ENCODE data around the gene DPH1. TPM values are rescaled to one million over a fixed set of nuclear protein-coding genes. Genes with fewer than 3 reads are reported as not detected.

Gene DPH1
- total and polyA plus RNA-seq, 2 of the 4 experiments (the other 2 are of a cell fraction) = 24.4 to 49.9 TPM

GRCh38 chr17:2090804-2091534, 61.0 kb downstream of the DPH1 start (continued):
- TF ChIP-seq MAZ (IDR thresholded peaks at IDR 0.05; ENCODE audit: borderline replicate concordance, low read depth, low read length) (peak; percentile 100), RCOR1 (IDR thresholded peaks at IDR 0.05; ENCODE audit: insufficient replicate concordance, low read length) (peak; percentile 84), CEBPB (IDR thresholded peaks at IDR 0.05; ENCODE audit: low read depth, low read length) (peak; percentile 85)

- no TSS peak for BruUV-seq (replicated peaks)
- no peak overlapping the region for H2AFZ ChIP-seq (replicated peaks; ENCODE audit: low read length, poor library complexity)
- peak overlapping the region; percentile 34; the same call in 1 of the 2 replicates for H3K14ac ChIP-seq (replicated peaks; ENCODE audit: low read depth, low read length)
- no peak overlapping the region; the same call in 1 of the 2 replicates for H3K23ac ChIP-seq (ENCODE audit: low read depth, low read length)
- H2AK5ac ChIP-seq (ENCODE audit: low read depth, low read length) = peak overlapping the region; percentile 87
- peaks cover 18% of the 10 kb centered on the region for H3K4me1 ChIP-seq (ENCODE audit: control insufficient read depth, insufficient read depth, low read length)
- peak overlapping the region; percentile 51; the same call in 1 of the 2 replicates for H2BK120ac ChIP-seq (ENCODE audit: low read depth, low read length)
- DNase-seq (no peak), ATAC-seq (ENCODE audit: low read depth) (no peak)
- no peak for TF ChIP-seq SMC3 (IDR thresholded peaks at IDR 0.05; ENCODE audit: low read depth, low read length)
- no peak for TF ChIP-seq CEBPB (IDR thresholded peaks at IDR 0.05; ENCODE audit: low read depth, low read length)
- TF ChIP-seq USF2 (IDR thresholded peaks at IDR 0.05; ENCODE audit: low read depth, low read length) = no peak
- no peak for TF ChIP-seq RAD21 (IDR thresholded peaks at IDR 0.05; ENCODE audit: low read length)
- no peak for TF ChIP-seq MXI1 (IDR thresholded peaks at IDR 0.05; ENCODE audit: borderline replicate concordance, low read depth, low read length)
- no peak for TF ChIP-seq RFX5 (IDR thresholded peaks at IDR 0.05; ENCODE audit: low read depth, low read length)
- TF ChIP-seq RCOR1 (IDR thresholded peaks at IDR 0.05; ENCODE audit: insufficient replicate concordance, low read length) = no peak
- no peaks in the 10 kb centered on the region for H3K9me3 ChIP-seq (ENCODE audit: control insufficient read depth, insufficient read depth, low read length)
- H4K20me1 ChIP-seq (ENCODE audit: insufficient read depth, low read length) = no peaks in the 10 kb centered on the region; the same call in 1 of the 2 replicates
- H4K8ac ChIP-seq (ENCODE audit: low read depth in 2 of 2, low read length in 2 of 2) = peak overlapping the region in 1 of 2 experiments; percentile 41; a peak in 2 of 4 replicates
- H3K56ac ChIP-seq (ENCODE audit: extremely low read depth, insufficient read depth, low read length) = no peak overlapping the region
- H3K27ac ChIP-seq (ENCODE audit: insufficient read depth, low read length) = peak overlapping the region; percentile 18; the same call in 1 of the 2 replicates
- H3K4me2 ChIP-seq (ENCODE audit: low read depth, low read length) = no peak overlapping the region
- dilution Hi-C loops (cut with HindIII; ENCODE audit: low sequenced_read_pairs, unreplicated experiment) (no loop called here), intact Hi-C loops (cut with micrococcal nuclease) (no loop called here), in situ Hi-C loops (cut with MboI; ENCODE audit: low sequenced_read_pairs) (no loop called here)
- no peak overlapping the region for H3K4me3 ChIP-seq (ENCODE audit: insufficient read depth, low read depth, low read length)
- H4K91ac ChIP-seq (ENCODE audit: insufficient read depth, low read depth, low read length) = peak overlapping the region; percentile 55
- peak overlapping the region; percentile 31 for H2BK5ac ChIP-seq (ENCODE audit: low read depth, low read length, poor library complexity, severe bottlenecking)
- peak overlapping the region; percentile 26; the same call in 1 of the 2 replicates for H3K4ac ChIP-seq (ENCODE audit: low read depth, low read length)
- H3K79me1 ChIP-seq (ENCODE audit: low read depth in 1 of 2, low read length in 2 of 2) = peaks cover 17 to 75% of the 10 kb centered on the region in 2 experiments; a peak in 3 of 4 replicates
- peak overlapping the region; percentile 7; the same call in 1 of the 2 replicates for H3K18ac ChIP-seq (ENCODE audit: low read depth, low read length)
- no peak overlapping the region for H2AK9ac ChIP-seq (replicated peaks; ENCODE audit: low read depth, low read length, poor library complexity)
- H4K5ac ChIP-seq (ENCODE audit: low read depth, low read length) = peak overlapping the region; percentile 38; the same call in 1 of the 2 replicates
- ChIA-PET CTCF (interaction anchor here (3.3 kb wide), 1 partner anchor 153 kb away, joined by 15 read pairs; no protein-coding TSS in a partner anchor), POLR2A (ENCODE audit: unreplicated experiment) (no interaction called here)
- 100% methylated on average over 2 of the region's 4 CpGs; no CpG with 5 or more reads in 1 of the 2 experiments for WGBS, 2 experiments (ENCODE audit: extremely low coverage in 2 of 2, insufficient read length in 1 of 2)
- no peaks in the 10 kb centered on the region for H3K27me3 ChIP-seq (ENCODE audit: control insufficient read depth, insufficient read depth, low read length)
- H2BK15ac ChIP-seq (ENCODE audit: low read depth, low read length) = 0 out of 3 replicates have a peak overlapping the region, but pooled peaks have one; percentile 36
- no peaks in the 10 kb centered on the region; the same call in 1 of the 2 replicates for H3K36me3 ChIP-seq (ENCODE audit: control insufficient read depth, insufficient read depth, low read length)
- peak overlapping the region; percentile 41; the same call in 1 of the 2 replicates for H2BK20ac ChIP-seq (ENCODE audit: low read depth, low read length)
- no peak overlapping the region for H3K9ac ChIP-seq (ENCODE audit: low read depth, low read length)
- peaks cover 29% of the 10 kb centered on the region for H3K9me1 ChIP-seq (ENCODE audit: insufficient read depth, low read length)
Measured at GRCh38 chr17:2092253-2092652, 62.3 kb downstream of the DPH1 start.
